GM23338 (cell line): ENCODE measurements around the gene PIP4K2B. TPM values are rescaled to one million over a fixed set of nuclear protein-coding genes. Genes with fewer than 3 reads are reported as not detected.

Source experiments
- ATAC-seq: fragments of 200-7000 bp; cut with Tn5 transposase; 3 replicates; pipeline ENCODE4 v1.9.1; 2020
- DNase-seq: peaks from one replicate; pipeline ENCODE4 v3.0.0-alpha.2; 2015; ENCODE audit warnings: low spot score
- H2AFZ ChIP-seq: fragments of 200-600 bp; sonication (generic); 2 replicates; pipeline ENCODE4 v1.8.0; 2016; ENCODE audit warnings: antibody characterized with exemption, mild to moderate bottlenecking, moderate library complexity
- H3F3A ChIP-seq: fragments of 200-600 bp; sonication (generic); replicated peaks from 2 replicates; pipeline ENCODE4 v1.8.0; 2017; ENCODE audit warnings: antibody characterized with exemption, mixed run types, low read depth
- H3K27ac ChIP-seq: fragments of 200-600 bp; sonication (generic); 2 replicates; pipeline ENCODE4 v1.6.1; 2016; ENCODE audit warnings: low read depth
- H3K27me3 ChIP-seq: fragments of 200-600 bp; sonication (generic); 2 replicates; pipeline ENCODE4 v1.8.0; 2016; ENCODE audit warnings: mild to moderate bottlenecking, mixed run types, moderate library complexity; ENCODE audit not compliant: insufficient read depth
- H3K36me3 ChIP-seq: fragments of 200-600 bp; sonication (generic); 2 replicates; pipeline ENCODE4 v1.8.0; 2016; ENCODE audit warnings: mild to moderate bottlenecking; ENCODE audit not compliant: insufficient read depth
- H3K4me1 ChIP-seq: fragments of 200-600 bp; sonication (generic); 2 replicates; pipeline ENCODE4 v1.8.0; 2016; ENCODE audit warnings: mild to moderate bottlenecking, moderate library complexity; ENCODE audit not compliant: insufficient read depth
- H3K4me2 ChIP-seq: fragments of 200-600 bp; sonication (generic); 2 replicates; pipeline ENCODE4 v1.7.1; 2017; ENCODE audit warnings: mixed run types
- H3K4me3 ChIP-seq: fragments of 200-600 bp; sonication (generic); 2 replicates; pipeline ENCODE4 v1.6.1; 2016; ENCODE audit warnings: mixed run types
- H3K79me2 ChIP-seq: fragments of 200-600 bp; sonication (generic); replicated peaks from 2 replicates; pipeline ENCODE4 v1.8.0; 2017; ENCODE audit warnings: mild to moderate bottlenecking; ENCODE audit not compliant: insufficient read depth
- H3K9me2 ChIP-seq: fragments of 200-600 bp; sonication (generic); 2 replicates; pipeline ENCODE4 v1.8.0; 2017; ENCODE audit not compliant: insufficient read depth
- H4K20me1 ChIP-seq: fragments of 200-600 bp; sonication (generic); replicated peaks from 2 replicates; pipeline ENCODE4 v1.8.0; 2017; ENCODE audit warnings: mild to moderate bottlenecking; ENCODE audit not compliant: insufficient read depth
- H3K27ac Mint-ChIP-seq: 2 replicates; pipeline ENCODE4 v1.8.0; 2020; ENCODE audit warnings: inconsistent platforms, mild to moderate bottlenecking, moderate library complexity, mixed read lengths
- H3K27me3 Mint-ChIP-seq: 3 replicates; pipeline ENCODE4 v1.8.0; 2022; ENCODE audit warnings: low read depth, mild to moderate bottlenecking, moderate library complexity, mixed read lengths, inconsistent platforms; ENCODE audit not compliant: insufficient read depth, poor library complexity
- H3K36me3 Mint-ChIP-seq: 3 replicates; pipeline ENCODE4 v1.8.0; 2021; ENCODE audit warnings: low read depth, mild to moderate bottlenecking, inconsistent platforms, moderate library complexity, mixed read lengths
- H3K4me1 Mint-ChIP-seq: 3 replicates; pipeline ENCODE4 v1.8.0; 2020; ENCODE audit warnings: mild to moderate bottlenecking, inconsistent platforms, mixed read lengths
- H3K4me3 Mint-ChIP-seq: 3 replicates; pipeline ENCODE4 v1.8.0; 2021; ENCODE audit warnings: moderate library complexity, mild to moderate bottlenecking, inconsistent platforms, mixed read lengths
- H3K9me3 Mint-ChIP-seq: 3 replicates; pipeline ENCODE4 v1.8.0; 2020; ENCODE audit warnings: moderate library complexity, mild to moderate bottlenecking, inconsistent platforms, mixed read lengths
- CREB1 ChIP-seq: fragments of 250-450 bp; sonication (Bioruptor Pico); IDR thresholded peaks from 2 replicates; pipeline ENCODE4 v1.5.0; 2020; ENCODE audit warnings: low read depth, mild to moderate bottlenecking, moderate library complexity
- EZH2 ChIP-seq: fragments of 200-600 bp; sonication (generic); IDR thresholded peaks from one replicate; pipeline ENCODE4 v1.8.0; 2017; ENCODE audit warnings: antibody characterized with exemption, mild to moderate bottlenecking, low read depth; ENCODE audit not compliant: unreplicated experiment
- EZH2phosphoT487 ChIP-seq: fragments of 200-600 bp; sonication (generic); IDR thresholded peaks from one replicate; pipeline ENCODE4 v1.8.1; 2018; ENCODE audit warnings: antibody characterized with exemption; ENCODE audit not compliant: unreplicated experiment
- JUNB ChIP-seq: IDR thresholded peaks from one replicate; pipeline ENCODE4 v1.6.1; 2016; ENCODE audit warnings: antibody characterized with exemption; ENCODE audit not compliant: unreplicated experiment
- NANOG ChIP-seq: IDR thresholded peaks from 2 replicates; pipeline ENCODE4 v1.6.1; 2016; ENCODE audit warnings: antibody characterized with exemption, borderline replicate concordance
- POLR2AphosphoS5 ChIP-seq: IDR thresholded peaks from 2 replicates; pipeline ENCODE4 v1.6.1; 2016; ENCODE audit warnings: antibody characterized with exemption, low read depth
- REST ChIP-seq: IDR thresholded peaks from one replicate; pipeline ENCODE4 v1.6.1; 2018; ENCODE audit warnings: antibody characterized with exemption; ENCODE audit not compliant: unreplicated experiment
- STAT1 ChIP-seq: IDR thresholded peaks from one replicate; pipeline ENCODE4 v1.6.1; 2016; ENCODE audit warnings: antibody characterized with exemption; ENCODE audit not compliant: unreplicated experiment
- ZNF114 ChIP-seq: fragments of 250-450 bp; sonication (Bioruptor Pico); IDR thresholded peaks from 2 replicates; pipeline ENCODE4 v1.5.0; 2020; ENCODE audit warnings: mild to moderate bottlenecking, moderate library complexity
- ZNF331 ChIP-seq: fragments of 250-450 bp; sonication (Bioruptor Pico); IDR thresholded peaks from 2 replicates; pipeline ENCODE4 v1.5.0; 2020; ENCODE audit warnings: low read depth, mild to moderate bottlenecking, moderate library complexity
- ZNF462 ChIP-seq: fragments of 250-450 bp; sonication (Bioruptor Pico); IDR thresholded peaks from 2 replicates; pipeline ENCODE4 v1.5.0; 2020; ENCODE audit warnings: mild to moderate bottlenecking, moderate library complexity
- polyA plus RNA-seq: library from polyadenylated mRNA; unstranded; fragments of >200 nt; fragmentation: Nextera tagmentation; extraction: Ambion mirVana; gene quantifications from 2 replicates; pipeline ENCODE4 v1.2.1, GENCODE V29; 2016
- total RNA-seq: library from RNA; depleted of rRNA; stranded (reverse); fragments of >200 nt; shearing (Covaris generic); gene quantifications from 2 replicates; pipeline ENCODE4 v1.2.3, GENCODE V29; 2014
- TF ChIP-seq, protein P1 (sequence below), 2 experiments: fragments of 200-600 bp in 1 of 2; sonication (generic) in 1 of 2; conservative IDR thresholded peaks; 2 replicates each; pipeline versions ENCODE4 v1.5.1 to v1.6.1; 2016 to 2017; ENCODE audit warnings: antibody characterized with exemption in 2 of 2, low read depth in 2 of 2, mild to moderate bottlenecking in 2 of 2, moderate library complexity in 1 of 2

Gene PIP4K2B
- total and polyA plus RNA-seq, 2 experiments from 2014 or later, result 9.5 to 43.4 TPM

DNA sequence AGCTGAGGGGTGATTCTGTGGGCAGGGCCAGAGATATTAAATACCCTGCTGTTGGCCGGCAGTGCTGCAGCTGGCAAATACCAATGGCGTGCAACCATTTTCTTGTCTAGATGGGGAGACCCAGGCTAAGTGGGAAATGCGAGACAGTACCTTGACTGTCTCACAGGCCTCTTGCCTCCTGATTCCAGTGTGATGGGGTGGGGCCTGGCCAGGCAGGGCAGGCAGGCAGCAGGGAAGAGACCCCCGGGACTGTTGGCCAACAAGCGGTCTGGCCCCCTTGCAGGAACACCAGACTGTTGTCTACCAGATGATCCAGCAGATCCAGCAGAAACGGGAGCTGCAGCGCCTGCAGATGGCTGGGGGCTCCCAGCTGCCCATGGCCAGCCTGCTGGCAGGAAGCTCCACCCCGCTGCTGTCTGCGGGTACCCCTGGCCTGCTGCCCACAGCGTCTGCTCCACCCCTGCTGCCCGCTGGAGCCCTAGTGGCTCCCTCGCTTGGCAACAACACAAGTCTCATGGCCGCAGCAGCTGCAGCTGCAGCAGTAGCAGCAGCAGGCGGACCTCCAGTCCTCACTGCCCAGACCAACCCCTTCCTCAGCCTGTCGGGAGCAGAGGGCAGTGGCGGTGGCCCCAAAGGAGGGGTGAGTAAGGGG lies 74.9 kb downstream of the PIP4K2B start (continued):
- TF ChIP-seq EZH2, result no peak
- no peak for TF ChIP-seq CREB1 (CRISPR knock-in tag)

- no peak overlapping the region for H3K4me3 Mint-ChIP-seq
- H3K36me3 Mint-ChIP-seq, result peaks cover 6% of the 10 kb centered on the region; the same call in 1 of the 3 replicates
- DNase-seq, result no peak
- peaks cover 27% of the 10 kb centered on the region for H3K27me3 ChIP-seq
- H3K36me3 ChIP-seq, result no peaks in the 10 kb centered on the region
- no peak overlapping the region for H3K4me3 ChIP-seq
- H3K27ac ChIP-seq, result no peak overlapping the region
- no peak overlapping the region for H3K27ac Mint-ChIP-seq
- no peak overlapping the region for H3K4me2 ChIP-seq
- TF ChIP-seq JUNB (no peak), ZNF114 (CRISPR knock-in tag) (no peak), NANOG (no peak), CREB1 (CRISPR knock-in tag) (no peak), STAT1 (no peak), ZNF462 (CRISPR knock-in tag) (no peak), POLR2AphosphoS5 (no peak), REST (no peak), EZH2 (no peak), EZH2phosphoT487 (no peak), ZNF331 (no peak)
- TF ChIP-seq, protein P1, sequence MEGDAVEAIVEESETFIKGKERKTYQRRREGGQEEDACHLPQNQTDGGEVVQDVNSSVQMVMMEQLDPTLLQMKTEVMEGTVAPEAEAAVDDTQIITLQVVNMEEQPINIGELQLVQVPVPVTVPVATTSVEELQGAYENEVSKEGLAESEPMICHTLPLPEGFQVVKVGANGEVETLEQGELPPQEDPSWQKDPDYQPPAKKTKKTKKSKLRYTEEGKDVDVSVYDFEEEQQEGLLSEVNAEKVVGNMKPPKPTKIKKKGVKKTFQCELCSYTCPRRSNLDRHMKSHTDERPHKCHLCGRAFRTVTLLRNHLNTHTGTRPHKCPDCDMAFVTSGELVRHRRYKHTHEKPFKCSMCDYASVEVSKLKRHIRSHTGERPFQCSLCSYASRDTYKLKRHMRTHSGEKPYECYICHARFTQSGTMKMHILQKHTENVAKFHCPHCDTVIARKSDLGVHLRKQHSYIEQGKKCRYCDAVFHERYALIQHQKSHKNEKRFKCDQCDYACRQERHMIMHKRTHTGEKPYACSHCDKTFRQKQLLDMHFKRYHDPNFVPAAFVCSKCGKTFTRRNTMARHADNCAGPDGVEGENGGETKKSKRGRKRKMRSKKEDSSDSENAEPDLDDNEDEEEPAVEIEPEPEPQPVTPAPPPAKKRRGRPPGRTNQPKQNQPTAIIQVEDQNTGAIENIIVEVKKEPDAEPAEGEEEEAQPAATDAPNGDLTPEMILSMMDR (conservative IDR thresholded peaks at IDR 0.05; ENCODE audit: low read depth in 2 of 2), result no peak
- ATAC-seq, result no peak
- H3K9me2 ChIP-seq, result no peaks in the 10 kb centered on the region
- H3K9me3 Mint-ChIP-seq, result no peaks in the 10 kb centered on the region; the same call in 2 of the 3 replicates
- H2AFZ ChIP-seq, result no peak overlapping the region
- no peaks in the 10 kb centered on the region for H4K20me1 ChIP-seq
- H3F3A ChIP-seq, result peaks cover 7% of the 10 kb centered on the region
- H3K79me2 ChIP-seq, result no peaks in the 10 kb centered on the region
- peaks cover 42% of the 10 kb centered on the region for H3K4me1 Mint-ChIP-seq
- peaks cover 27% of the 10 kb centered on the region for H3K27me3 Mint-ChIP-seq
- peaks cover 7% of the 10 kb centered on the region for H3K4me1 ChIP-seq
These were observed 77.6 kb downstream of the PIP4K2B start for GRCh38 chr17:38721802-38722201.
